K562 (cell line): ENCODE results near the gene COMMD9. TPM values are rescaled to one million over a fixed set of nuclear protein-coding genes. Genes with fewer than 3 reads are reported as not detected.

Source experiments
- HDAC2 ChIP-seq: fragments of 450-650 bp; IDR thresholded peaks from 2 replicates; pipeline ENCODE4 v1.6.1; 2016; ENCODE audit warnings: mild to moderate bottlenecking
- L3MBTL2 ChIP-seq: fragments of 450-650 bp; IDR thresholded peaks from 2 replicates; pipeline ENCODE4 v1.6.1; 2016; ENCODE audit warnings: mild to moderate bottlenecking, moderate library complexity
- MTA1 ChIP-seq: fragments of 450-650 bp; IDR thresholded peaks from 2 replicates; pipeline ENCODE4 v1.6.1; 2017; ENCODE audit warnings: borderline replicate concordance
- ZNF121 ChIP-seq: sonication (generic); formaldehyde crosslinking; conservative IDR thresholded peaks from 2 replicates; pipeline ENCODE4 v1.8.0; 2022; ENCODE audit warnings: missing genetic modification reagents
- ZNF512 ChIP-seq: IDR thresholded peaks from 2 replicates; pipeline ENCODE4 v1.6.1; 2016; ENCODE audit warnings: missing genetic modification characterization, missing compliant biosample characterization
- ZNF695 ChIP-seq: fragments of 450-650 bp; formaldehyde crosslinking; IDR thresholded peaks from 2 replicates; pipeline ENCODE4 v1.4.0; 2020; ENCODE audit warnings: mild to moderate bottlenecking, moderate library complexity
- polyA plus RNA-seq, 8 experiments: library from polyadenylated mRNA; depleted of rRNA in 4 of 8; stranded (reverse) in 5 of 8; unstranded in 3 of 8; fragments of >200 nt; fragmentation: Nextera tagmentation in 2 of 8; fragmentation: Illumina TruSeq in 1 of 8; extraction: Ambion mirVana in 2 of 8; extraction: Trizol in 1 of 8; gene quantifications; 2 replicates each; pipeline versions ENCODE4 v1.2.1 to v1.2.3, GENCODE V29; 2011 to 2014; ENCODE audit warnings: inconsistent platforms in 1 of 8, missing spikeins in 1 of 8
- total RNA-seq, 7 experiments: library from RNA; depleted of rRNA in 6 of 7; stranded (reverse); fragments of >200 nt in 6 of 7; fragmentation: Illumina TruSeq in 2 of 7; extraction: Trizol in 2 of 7; gene quantifications; 2 replicates each; pipeline versions ENCODE4 v1.2.1 to v1.2.3, GENCODE V29; 2011 to 2021; ENCODE audit warnings: low replicate concordance in 1 of 7
- TF ChIP-seq, protein P1 (sequence below): fragments of 250-450 bp; sonication (Bioruptor Pico); IDR thresholded peaks from 2 replicates; pipeline ENCODE4 v1.5.0; 2020; ENCODE audit warnings: mild to moderate bottlenecking, borderline replicate concordance
- TF ChIP-seq, protein P2 (sequence below): fragments of 450-650 bp; formaldehyde crosslinking; IDR thresholded peaks from 2 replicates; pipeline ENCODE4 v1.4.0; 2022; ENCODE audit warnings: missing genetic modification characterization

The COMMD9 gene
- total and polyA plus RNA-seq, 9 of the 15 experiments (the other 6 are each of a cell fraction or from before 2014, with no cell fraction given) = 27.3 to 121 (median 48.0) TPM

DNA sequence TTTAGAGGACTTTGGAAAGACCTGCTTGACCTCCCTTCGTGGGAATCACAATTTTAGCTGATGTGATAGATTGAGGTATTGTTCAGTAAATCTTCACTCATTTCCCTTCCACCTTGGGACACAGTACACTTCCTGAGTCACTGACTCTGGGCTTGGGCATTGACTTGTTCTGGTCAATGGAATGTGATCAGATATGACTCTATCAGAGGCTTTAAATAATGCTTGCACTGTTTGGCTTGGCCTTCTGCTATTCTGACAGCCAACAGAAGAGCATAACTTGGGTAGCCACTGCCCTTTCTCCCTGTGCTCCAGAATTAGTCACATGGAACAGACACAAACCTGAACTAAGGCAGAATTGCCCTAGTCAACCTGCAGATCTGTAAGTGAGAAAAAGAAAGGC is 19.4 kb upstream of the COMMD9 start (continued):
- TF ChIP-seq L3MBTL2 (no peak), HDAC2 (no peak), ZNF121 (CRISPR knock-in tag) (no peak), ZNF695 (no peak), ZNF512 (no peak), MTA1 (no peak)
- TF ChIP-seq, protein P1, sequence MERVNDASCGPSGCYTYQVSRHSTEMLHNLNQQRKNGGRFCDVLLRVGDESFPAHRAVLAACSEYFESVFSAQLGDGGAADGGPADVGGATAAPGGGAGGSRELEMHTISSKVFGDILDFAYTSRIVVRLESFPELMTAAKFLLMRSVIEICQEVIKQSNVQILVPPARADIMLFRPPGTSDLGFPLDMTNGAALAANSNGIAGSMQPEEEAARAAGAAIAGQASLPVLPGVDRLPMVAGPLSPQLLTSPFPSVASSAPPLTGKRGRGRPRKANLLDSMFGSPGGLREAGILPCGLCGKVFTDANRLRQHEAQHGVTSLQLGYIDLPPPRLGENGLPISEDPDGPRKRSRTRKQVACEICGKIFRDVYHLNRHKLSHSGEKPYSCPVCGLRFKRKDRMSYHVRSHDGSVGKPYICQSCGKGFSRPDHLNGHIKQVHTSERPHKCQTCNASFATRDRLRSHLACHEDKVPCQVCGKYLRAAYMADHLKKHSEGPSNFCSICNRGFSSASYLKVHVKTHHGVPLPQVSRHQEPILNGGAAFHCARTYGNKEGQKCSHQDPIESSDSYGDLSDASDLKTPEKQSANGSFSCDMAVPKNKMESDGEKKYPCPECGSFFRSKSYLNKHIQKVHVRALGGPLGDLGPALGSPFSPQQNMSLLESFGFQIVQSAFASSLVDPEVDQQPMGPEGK = no peak
- TF ChIP-seq, protein P2, sequence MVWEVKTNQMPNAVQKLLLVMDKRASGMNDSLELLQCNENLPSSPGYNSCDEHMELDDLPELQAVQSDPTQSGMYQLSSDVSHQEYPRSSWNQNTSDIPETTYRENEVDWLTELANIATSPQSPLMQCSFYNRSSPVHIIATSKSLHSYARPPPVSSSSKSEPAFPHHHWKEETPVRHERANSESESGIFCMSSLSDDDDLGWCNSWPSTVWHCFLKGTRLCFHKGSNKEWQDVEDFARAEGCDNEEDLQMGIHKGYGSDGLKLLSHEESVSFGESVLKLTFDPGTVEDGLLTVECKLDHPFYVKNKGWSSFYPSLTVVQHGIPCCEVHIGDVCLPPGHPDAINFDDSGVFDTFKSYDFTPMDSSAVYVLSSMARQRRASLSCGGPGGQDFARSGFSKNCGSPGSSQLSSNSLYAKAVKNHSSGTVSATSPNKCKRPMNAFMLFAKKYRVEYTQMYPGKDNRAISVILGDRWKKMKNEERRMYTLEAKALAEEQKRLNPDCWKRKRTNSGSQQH = no peak
